ENCODE data around the gene HOXC5.

The HOXC5 gene
- 0 to 0.11 (median 0) reads per million in 17 experiments for total RNA-seq

GRCh38 chr12:54032627-54033100 is at the start of gene HOXC5:
Gene HOXC5 (plus strand): TSS chr12:54033050. CDS start chr12:54033123, 73 bp downstream.
- peak; percentile 58 to 78 (median 66) for DNase-seq

- DNase-seq, result peak in 2 of 4 experiments; percentile 12 to 27
Measured at GRCh38 chr12:53983568-53983949, 49.3 kb upstream of the HOXC5 start.

GRCh38 chr12:53983950-53984572 is 48.8 kb upstream of the HOXC5 start:
- no peak for DNase-seq

- peak; percentile 42 to 67 (median 59) for DNase-seq
Measured at GRCh38 chr12:53984901-53985691, 47.8 kb upstream of the HOXC5 start, which contains the start of gene HOXC10. Gene HOXC10 (plus strand): TSS chr12:53985146. CDS start chr12:53985260, 114 bp downstream.

GRCh38 chr12:53985692-53985993 is 47.2 kb upstream of the HOXC5 start:
- no peak for DNase-seq

- no peak for DNase-seq
Measured at GRCh38 chr12:53985994-53986685, 46.7 kb upstream of the HOXC5 start.

GRCh38 chr12:53986686-53987483 is 46.0 kb upstream of the HOXC5 start:
- no peak for DNase-seq

GRCh38 chr12:53987787-53988230 is 45.0 kb upstream of the HOXC5 start:
- no peak for DNase-seq

- DNase-seq, result no peak
Measured at GRCh38 chr12:53988541-53989226, 44.2 kb upstream of the HOXC5 start.

GRCh38 chr12:53989227-53990113 is 43.4 kb upstream of the HOXC5 start:
- DNase-seq, result peak; percentile 34 to 62 (median 44)

- no peak for DNase-seq
Measured at GRCh38 chr12:53990311-53991076, 42.4 kb upstream of the HOXC5 start.

GRCh38 chr12:53991077-53991460 is 41.8 kb upstream of the HOXC5 start:
- DNase-seq, result no peak

GRCh38 chr12:53992377-53992889 is 40.4 kb upstream of the HOXC5 start:
- DNase-seq, result no peak

- DNase-seq, result peak in 2 of 4 experiments; percentile 19 to 30
Measured at GRCh38 chr12:53993162-53994008, 39.5 kb upstream of the HOXC5 start.

- DNase-seq, result no peak
Measured at GRCh38 chr12:53994009-53994263, 38.9 kb upstream of the HOXC5 start.

- no peak for DNase-seq
Measured at GRCh38 chr12:53994264-53995001, 38.4 kb upstream of the HOXC5 start.

GRCh38 chr12:53995002-53995377 is 37.9 kb upstream of the HOXC5 start:
- DNase-seq, result peak in 2 of 4 experiments; percentile 17 to 23
